HG03521 (cell line): ENCODE measurements around the gene KCNQ5.
"Not testable (repeated sequence)": the region's sequence is repeated elsewhere in the genome, so short reads cannot be mapped to it uniquely, and the experiment has no call there.

Experiments
- ATAC-seq: cut with Tn5 transposase; IDR thresholded peaks from one replicate; pipeline ENCODE4 v1.9.1; 2021; ENCODE audit warnings: mild to moderate bottlenecking, moderate library complexity; ENCODE audit not compliant: unreplicated experiment

The KCNQ5 gene

GRCh38 chr6:72621291-72622093 is at the start of gene KCNQ5:
TSS of gene KCNQ5 (plus strand) at chr6:72622064.
- no peak for ATAC-seq

DNA sequence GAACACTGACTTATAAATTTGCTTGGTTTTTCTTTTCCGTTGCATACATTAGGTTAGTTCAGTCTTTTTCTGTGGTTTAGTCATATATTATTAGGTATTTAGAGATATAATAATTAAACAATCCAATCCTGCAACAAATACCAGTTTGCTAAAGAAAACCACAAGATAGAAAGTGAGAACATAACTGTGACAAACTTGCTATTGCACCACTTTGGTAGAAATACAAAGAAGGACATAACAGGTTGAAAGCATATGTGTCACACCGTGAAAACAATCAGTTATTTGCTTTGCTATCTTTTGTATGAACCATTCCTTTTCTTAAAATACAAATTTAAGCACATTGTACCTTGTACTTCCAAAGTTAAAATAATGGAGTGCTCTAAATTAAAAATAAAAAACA is 42.0 kb upstream of the KCNQ5 start:
- no peak for ATAC-seq

DNA sequence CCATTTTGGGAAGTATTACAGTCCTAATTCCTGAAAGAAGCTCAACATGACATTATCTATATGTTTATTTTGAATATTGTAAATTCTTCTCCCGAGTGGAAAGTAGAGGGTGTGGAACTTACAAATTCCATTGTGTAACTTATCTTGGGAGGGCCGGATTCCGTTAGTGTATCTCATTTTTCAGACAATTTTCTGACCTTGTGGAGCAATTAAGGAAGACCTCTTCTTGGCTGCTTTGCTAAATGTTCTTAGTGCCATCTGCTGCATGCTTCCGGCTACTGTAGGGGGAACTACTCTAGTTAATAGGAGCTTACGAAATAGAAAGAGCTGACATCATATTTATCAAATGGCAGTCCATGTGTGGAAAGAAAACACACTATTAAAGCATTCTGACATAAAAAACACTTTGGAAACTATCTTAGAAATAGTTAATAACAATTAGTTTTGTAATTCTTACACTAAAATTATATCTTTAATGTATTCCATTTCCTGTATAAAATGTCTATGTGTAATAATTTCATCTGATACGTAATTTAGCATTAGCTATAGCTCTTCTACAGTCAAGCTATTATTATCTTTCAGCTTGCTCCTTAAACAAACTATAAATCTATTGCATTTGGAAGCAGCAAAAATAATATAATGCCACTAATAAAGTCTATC is 41.5 kb upstream of the KCNQ5 start:
- ATAC-seq, result peak; percentile 79

DNA sequence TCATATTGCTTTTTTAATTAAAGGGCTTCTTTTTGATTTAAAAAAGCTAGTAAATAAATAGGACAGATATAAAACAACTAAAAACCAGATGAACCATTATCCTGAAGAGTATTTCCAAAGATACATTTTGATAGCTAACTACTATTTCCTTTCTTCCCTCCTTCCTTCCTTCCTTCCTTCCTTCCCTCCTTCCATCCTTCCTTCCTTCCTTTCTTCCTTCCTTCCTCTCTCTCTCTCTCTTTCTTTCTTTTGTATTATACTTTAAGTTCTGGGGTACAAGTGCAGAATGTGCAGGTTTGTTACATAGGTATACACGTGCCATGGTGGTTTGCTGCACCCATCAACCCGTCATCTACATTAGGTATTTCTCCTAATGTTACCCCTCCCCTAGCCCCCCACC is 40.9 kb upstream of the KCNQ5 start:
- ATAC-seq, result not testable (repeated sequence)

DNA sequence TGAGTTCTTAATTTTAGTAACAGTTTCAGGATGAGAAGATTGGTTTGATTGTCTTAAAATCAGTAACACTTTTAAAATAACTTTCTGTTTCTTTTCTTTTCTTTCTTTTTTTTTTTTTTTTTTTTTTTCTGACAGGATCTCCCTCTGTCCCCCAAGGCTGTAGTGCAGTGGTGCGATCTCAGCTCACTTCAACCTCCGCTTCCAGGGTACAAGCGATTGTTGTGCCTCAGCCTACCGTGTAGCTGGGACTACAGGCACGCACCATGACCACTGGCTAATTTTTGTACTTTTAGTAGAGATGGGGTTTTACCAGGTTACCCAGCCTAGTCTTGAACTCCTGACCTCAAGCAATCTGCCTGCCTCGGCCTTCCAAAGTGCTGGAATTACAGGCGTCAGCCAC is 33.7 kb upstream of the KCNQ5 start:
- no peak for ATAC-seq

DNA sequence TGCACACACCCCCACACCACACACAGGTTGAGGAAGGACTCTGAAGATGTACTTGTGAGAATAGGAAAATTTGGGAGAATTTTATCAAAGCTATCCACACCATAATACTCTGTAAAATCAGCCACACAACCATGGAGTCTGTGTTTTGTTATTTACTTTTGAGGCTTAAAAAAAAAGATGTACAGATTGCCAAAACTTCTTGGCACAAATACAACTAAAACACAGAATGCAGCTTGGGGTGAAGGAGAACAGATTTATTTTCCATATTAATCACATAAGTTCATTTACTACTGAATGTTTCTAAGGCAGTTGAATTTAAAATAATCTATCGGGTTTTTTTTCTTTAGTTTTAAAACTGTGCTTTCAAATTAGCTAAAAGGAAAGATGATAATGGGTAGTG is 32.8 kb upstream of the KCNQ5 start:
- ATAC-seq, result no peak

GRCh38 chr6:72595812-72596211 is 26.1 kb upstream of the KCNQ5 start:
- ATAC-seq, result no peak

GRCh38 chr6:72616406-72617015 is 5.4 kb upstream of the KCNQ5 start:
- no peak for ATAC-seq

- no peak for ATAC-seq
Measured at GRCh38 chr6:72617721-72618120, 4.1 kb upstream of the KCNQ5 start.

DNA sequence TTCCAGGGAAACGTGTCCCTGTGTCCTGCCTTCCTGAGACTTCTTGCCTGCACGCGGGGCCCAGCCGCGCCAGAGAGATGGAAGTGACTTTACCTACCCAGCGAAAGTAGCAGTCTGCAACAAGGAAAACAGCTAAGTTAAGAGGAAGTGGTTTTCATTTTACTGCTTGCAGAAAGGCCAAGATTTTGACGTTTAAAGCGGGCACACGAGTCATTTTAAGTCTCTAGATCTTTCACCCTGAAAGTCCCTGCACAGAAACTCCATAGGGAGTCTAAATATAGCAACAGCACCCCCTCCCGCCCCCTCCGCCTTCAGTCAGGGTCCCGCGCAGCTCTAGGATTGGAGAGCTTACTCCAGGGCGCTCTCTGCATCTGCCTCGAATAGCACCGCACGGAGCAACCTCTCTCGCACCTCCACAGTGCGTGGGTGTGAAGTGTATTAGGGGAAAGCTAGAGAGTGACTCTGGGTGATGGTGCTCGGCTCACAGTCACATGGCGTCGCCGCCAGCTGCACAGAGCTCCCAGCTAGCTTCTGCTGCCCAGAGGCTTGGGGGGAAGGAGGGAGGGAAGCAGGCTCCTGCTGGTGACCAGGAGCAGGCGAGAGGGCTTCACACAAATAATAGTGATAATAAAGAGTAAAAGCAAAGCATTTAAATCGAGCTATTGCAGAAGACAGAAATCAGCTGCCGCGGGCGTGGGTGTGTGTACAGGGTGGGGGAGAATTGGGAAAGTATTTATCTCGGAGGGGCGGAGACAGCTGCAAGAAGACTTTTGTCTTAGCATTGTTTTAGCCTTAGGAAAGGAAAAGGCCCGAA is 1.8 kb upstream of the KCNQ5 start:
- peak; percentile 51 for ATAC-seq

DNA sequence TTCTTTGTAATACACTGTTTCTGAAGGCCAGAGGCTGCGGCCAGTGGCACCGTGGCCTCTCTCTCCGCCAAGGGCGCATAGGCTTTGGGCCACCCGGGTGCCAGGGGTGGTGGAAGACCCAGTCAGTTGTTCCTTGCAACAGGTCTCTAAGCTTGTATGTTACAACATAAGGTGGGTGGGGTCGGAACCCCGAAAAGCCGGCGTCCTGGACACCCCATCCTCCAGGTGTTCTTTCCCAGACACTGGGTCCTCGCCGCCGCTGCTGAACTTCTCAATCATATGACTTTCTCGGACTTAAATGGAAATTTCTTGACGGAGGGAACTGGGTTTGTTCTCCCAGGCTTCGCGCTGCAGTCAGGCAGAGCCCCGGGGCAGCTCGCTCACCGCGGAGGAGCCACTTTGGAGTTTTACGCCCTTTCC is 983 bp upstream of the KCNQ5 start:
- ATAC-seq, result no peak

- ATAC-seq, result peak; percentile 33
Measured at GRCh38 chr6:72622094-72622940, 453 bp downstream of the KCNQ5 start.

DNA sequence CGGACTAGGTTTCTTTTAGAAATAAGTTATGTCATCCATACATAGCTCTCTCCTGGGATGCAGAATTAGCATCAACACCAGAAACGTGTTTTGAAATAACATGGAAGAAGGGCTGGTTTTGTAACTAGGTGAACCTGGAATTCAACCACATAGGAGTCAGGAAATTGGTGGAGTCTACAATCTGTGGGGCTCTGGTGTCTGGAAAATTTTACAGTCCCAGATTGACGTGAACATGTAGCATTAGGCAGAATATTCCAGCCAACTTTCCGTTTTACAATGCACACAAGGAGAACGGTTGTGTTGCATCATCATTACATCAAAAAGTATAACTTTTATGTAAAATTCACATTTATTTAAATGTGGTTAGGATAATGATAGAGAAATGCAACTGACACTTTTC is 1.9 kb downstream of the KCNQ5 start:
- ATAC-seq, result no peak

- no peak for ATAC-seq
Measured at GRCh38 chr6:72624557-72625160, 2.8 kb downstream of the KCNQ5 start.

DNA sequence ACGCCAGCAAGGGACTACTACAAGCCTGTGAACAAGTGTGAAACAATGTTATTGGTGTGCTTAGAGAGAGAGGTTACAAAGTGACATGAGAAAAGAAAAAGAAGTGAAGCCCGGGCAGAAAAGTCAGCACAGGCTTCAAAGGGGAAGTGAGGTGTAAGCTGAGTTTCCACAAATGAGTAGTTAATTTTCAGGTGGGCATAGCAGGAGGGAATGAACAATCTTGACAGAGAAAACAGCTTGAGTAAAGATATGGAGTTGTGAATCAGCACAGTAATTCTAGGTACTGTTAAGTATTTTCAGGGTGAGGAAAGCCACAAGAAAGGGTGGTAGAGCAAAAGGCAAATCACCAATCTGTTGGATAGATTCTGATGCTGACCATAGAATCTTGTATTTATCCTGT is 4.3 kb downstream of the KCNQ5 start:
- peak; percentile 34 for ATAC-seq

GRCh38 chr6:72627539-72627938 is 5.7 kb downstream of the KCNQ5 start:
- ATAC-seq, result no peak

- ATAC-seq, result no peak
Measured at GRCh38 chr6:72631480-72631879, 9.6 kb downstream of the KCNQ5 start.

GRCh38 chr6:72635636-72636035 is 13.8 kb downstream of the KCNQ5 start:
- ATAC-seq, result no peak

DNA sequence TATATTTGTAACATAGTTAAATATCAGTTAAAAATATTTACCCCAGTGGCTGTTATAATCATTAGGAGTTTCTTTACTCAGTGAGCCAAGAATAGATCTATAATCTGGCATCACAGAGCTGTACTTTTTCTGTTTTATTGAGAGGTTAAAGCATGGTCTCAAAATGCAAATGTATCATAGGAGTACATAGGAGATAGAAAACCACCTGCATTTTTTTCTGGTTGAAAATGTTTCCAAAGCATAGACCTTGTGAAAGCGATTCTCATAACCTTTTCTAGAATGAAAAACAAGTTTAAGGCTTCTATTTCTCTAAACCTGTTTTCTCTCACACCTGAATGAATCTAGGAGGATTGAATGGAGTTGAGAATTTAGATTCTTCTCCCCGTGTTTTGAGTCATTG is 14.4 kb downstream of the KCNQ5 start:
- peak; percentile 96 for ATAC-seq

GRCh38 chr6:72636786-72637185 is 14.9 kb downstream of the KCNQ5 start:
- no peak for ATAC-seq
